ENCODE data around the gene ERBB2. TPM values are rescaled to one million over a fixed set of nuclear protein-coding genes. Genes with fewer than 3 reads are reported as not detected.

ERBB2 gene
- total and polyA plus RNA-seq, 2 of the 4 experiments (the other 2 are of a cell fraction): 28.7 to 33.3 TPM

DNA sequence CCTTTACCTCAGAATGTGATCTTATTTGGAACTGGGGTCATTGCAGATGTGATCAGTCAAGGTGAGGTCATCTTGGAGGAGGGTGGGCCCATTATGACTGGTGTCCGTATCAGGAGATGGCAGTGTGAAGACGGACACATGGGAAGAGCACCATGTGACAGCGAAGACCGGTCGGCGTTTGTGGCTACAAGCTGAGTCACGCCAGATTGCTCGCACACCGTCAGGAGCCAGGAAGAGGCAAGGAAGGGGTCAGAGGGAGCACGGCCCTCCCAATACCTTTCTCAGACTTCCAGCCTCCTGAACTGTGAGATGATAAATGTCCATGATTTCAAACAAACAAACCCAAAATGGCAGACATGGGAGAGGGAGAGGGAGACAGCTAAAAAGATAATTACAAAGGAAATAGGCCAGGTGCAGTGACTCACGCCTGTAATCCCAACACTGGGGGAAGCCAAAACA is 49.7 kb upstream of the ERBB2 start:
- H2BK15ac ChIP-seq (ENCODE audit: low read depth, low read length): no peak overlapping the region
- H3K18ac ChIP-seq (ENCODE audit: low read depth, low read length): no peak overlapping the region
- no peak overlapping the region for H4K91ac ChIP-seq (ENCODE audit: insufficient read depth, low read depth, low read length)
- H3K4me3 ChIP-seq (ENCODE audit: insufficient read depth, low read depth, low read length): no peak overlapping the region
- H3K27ac ChIP-seq (ENCODE audit: insufficient read depth, low read length): no peak overlapping the region
- no peak overlapping the region for H2AK9ac ChIP-seq (replicated peaks; ENCODE audit: low read depth, low read length, poor library complexity)
- no peak overlapping the region for H4K5ac ChIP-seq (ENCODE audit: low read depth, low read length)
- H3K79me1 ChIP-seq (ENCODE audit: low read depth in 1 of 2, low read length in 2 of 2): peaks cover 13 to 56% of the 10 kb centered on the region in 2 experiments; a peak in 3 of 4 replicates
- H3K23ac ChIP-seq (ENCODE audit: low read depth, low read length): no peak overlapping the region
- CTCF ChIA-PET: interaction anchor here (1.3 kb wide), 1 partner anchor 21 kb away, joined by 3 read pairs; no protein-coding TSS in a partner anchor
- H3K9me1 ChIP-seq (ENCODE audit: insufficient read depth, low read length): peaks cover 4% of the 10 kb centered on the region
- no peak overlapping the region for H3K4me2 ChIP-seq (ENCODE audit: low read depth, low read length)
- peaks cover 4% of the 10 kb centered on the region for H3K36me3 ChIP-seq (ENCODE audit: control insufficient read depth, insufficient read depth, low read length)
- no peak overlapping the region for H2BK20ac ChIP-seq (ENCODE audit: low read depth, low read length)
- H3K27me3 ChIP-seq (ENCODE audit: control insufficient read depth, insufficient read depth, low read length): no peaks in the 10 kb centered on the region
- H2BK120ac ChIP-seq (ENCODE audit: low read depth, low read length): no peak overlapping the region
- 50% methylated on average over 1 of the region's 11 CpGs; no CpG with 5 or more reads in 1 of the 2 experiments for WGBS, 2 experiments (ENCODE audit: extremely low coverage in 2 of 2, insufficient read length in 1 of 2)
- peaks cover 42% of the 10 kb centered on the region for H4K20me1 ChIP-seq (ENCODE audit: insufficient read depth, low read length)
- TF ChIP-seq NFE2L2 (IDR thresholded peaks at IDR 0.05; ENCODE audit: low read depth, low read length) (no peak), RAD21 (IDR thresholded peaks at IDR 0.05; ENCODE audit: low read length) (no peak), POLR2A (IDR thresholded peaks at IDR 0.05; ENCODE audit: low read depth, low read length) (no peak)
- TF ChIP-seq, protein P1, sequence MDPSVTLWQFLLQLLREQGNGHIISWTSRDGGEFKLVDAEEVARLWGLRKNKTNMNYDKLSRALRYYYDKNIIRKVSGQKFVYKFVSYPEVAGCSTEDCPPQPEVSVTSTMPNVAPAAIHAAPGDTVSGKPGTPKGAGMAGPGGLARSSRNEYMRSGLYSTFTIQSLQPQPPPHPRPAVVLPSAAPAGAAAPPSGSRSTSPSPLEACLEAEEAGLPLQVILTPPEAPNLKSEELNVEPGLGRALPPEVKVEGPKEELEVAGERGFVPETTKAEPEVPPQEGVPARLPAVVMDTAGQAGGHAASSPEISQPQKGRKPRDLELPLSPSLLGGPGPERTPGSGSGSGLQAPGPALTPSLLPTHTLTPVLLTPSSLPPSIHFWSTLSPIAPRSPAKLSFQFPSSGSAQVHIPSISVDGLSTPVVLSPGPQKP (IDR thresholded peaks at IDR 0.05; ENCODE audit: borderline replicate concordance, low read depth, low read length): no peak
- H3K14ac ChIP-seq (replicated peaks; ENCODE audit: low read depth, low read length): no peak overlapping the region
- peaks cover 3% of the 10 kb centered on the region; the same call in 1 of the 2 replicates for H3K4me1 ChIP-seq (ENCODE audit: control insufficient read depth, insufficient read depth, low read length)
- dilution Hi-C loops (cut with HindIII; ENCODE audit: low sequenced_read_pairs, unreplicated experiment) (no loop called here), intact Hi-C loops (cut with micrococcal nuclease) (no loop called here), in situ Hi-C loops (cut with MboI; ENCODE audit: low sequenced_read_pairs) (no loop called here)
- no peak overlapping the region for H3K56ac ChIP-seq (ENCODE audit: extremely low read depth, insufficient read depth, low read length)
- no peak overlapping the region for H2AK5ac ChIP-seq (ENCODE audit: low read depth, low read length)
- no TSS peak for BruUV-seq (replicated peaks)
- no peaks in the 10 kb centered on the region for H3K9me3 ChIP-seq (ENCODE audit: control insufficient read depth, insufficient read depth, low read length)
- no peak overlapping the region for H3K9ac ChIP-seq (ENCODE audit: low read depth, low read length)
- POLR2A ChIA-PET (ENCODE audit: unreplicated experiment): no interaction called here
- ATAC-seq (ENCODE audit: low read depth) (no peak), DNase-seq (no peak)
- no peak overlapping the region for H4K8ac ChIP-seq (ENCODE audit: low read depth in 2 of 2, low read length in 2 of 2)
- no peak overlapping the region for H3K4ac ChIP-seq (ENCODE audit: low read depth, low read length)
- H2AFZ ChIP-seq (replicated peaks; ENCODE audit: low read length, poor library complexity): no peak overlapping the region
- H2BK5ac ChIP-seq (ENCODE audit: low read depth, low read length, poor library complexity, severe bottlenecking): no peak overlapping the region

Measured in IMR-90 (cell line).